Activated B cell treated with CpG ODN at 0.5 μM for 24 hours (primary cell): ENCODE data around the gene IRF2BP2. TPM values are rescaled to one million over a fixed set of nuclear protein-coding genes. Genes with fewer than 3 reads are reported as not detected.

Source experiments
- ATAC-seq: fragments of 200-7000 bp; cut with Tn5 transposase; one replicate; pipeline ENCODE4 v1.10.0; 2021; ENCODE audit warnings: low read depth, mild to moderate bottlenecking, moderate library complexity
- CTCF ChIA-PET: fragments of 350-600 bp; sonication (Branson Sonifier 250); formaldehyde crosslinking; loops from one replicate; lab custom pipeline; 2021; ENCODE audit warnings: antibody characterized with exemption; lab: Charles Lee
- POLR2A ChIA-PET: fragments of 350-600 bp; sonication (Branson Sonifier 250); formaldehyde crosslinking; loops from one replicate; lab custom pipeline; 2021; ENCODE audit warnings: antibody characterized with exemption; lab: Charles Lee
- DNase-seq: peaks from one replicate; pipeline ENCODE4 v3.0.0; 2022
- H3K27ac Mint-ChIP-seq: one replicate; pipeline ENCODE4 v1.8.0; 2020; ENCODE audit warnings: mixed read lengths
- H3K27me3 Mint-ChIP-seq: one replicate; pipeline ENCODE4 v1.8.0; 2021; ENCODE audit warnings: mixed read lengths
- H3K36me3 Mint-ChIP-seq: one replicate; pipeline ENCODE4 v1.8.0; 2021; ENCODE audit warnings: low read depth, mixed read lengths
- H3K4me1 Mint-ChIP-seq: one replicate; pipeline ENCODE4 v1.8.0; 2021; ENCODE audit warnings: mixed read lengths
- H3K4me3 Mint-ChIP-seq: one replicate; pipeline ENCODE4 v1.8.0; 2020; ENCODE audit warnings: mild to moderate bottlenecking, mixed read lengths
- H3K9me3 Mint-ChIP-seq: one replicate; pipeline ENCODE4 v1.8.0; 2020; ENCODE audit warnings: mixed read lengths
- intact Hi-C: fragments of 100-400 bp; cut with micrococcal nuclease; formaldehyde crosslinking; loops from one replicate; pipeline ENCODE4 v1.15.1; 2024
- total RNA-seq: library from RNA; stranded (reverse); gene quantifications from 2 replicates; pipeline ENCODE4 v1.2.3, GENCODE V29; 2022
- TF ChIP-seq, protein P1 (sequence below): fragments of 200-600 bp; IDR thresholded peaks from one replicate; pipeline ENCODE4 v1.8.0; 2022; ENCODE audit warnings: antibody characterized with exemption, mild to moderate bottlenecking

The IRF2BP2 gene
- total RNA-seq, 1 donor from 2014 or later: 121 TPM

DNA sequence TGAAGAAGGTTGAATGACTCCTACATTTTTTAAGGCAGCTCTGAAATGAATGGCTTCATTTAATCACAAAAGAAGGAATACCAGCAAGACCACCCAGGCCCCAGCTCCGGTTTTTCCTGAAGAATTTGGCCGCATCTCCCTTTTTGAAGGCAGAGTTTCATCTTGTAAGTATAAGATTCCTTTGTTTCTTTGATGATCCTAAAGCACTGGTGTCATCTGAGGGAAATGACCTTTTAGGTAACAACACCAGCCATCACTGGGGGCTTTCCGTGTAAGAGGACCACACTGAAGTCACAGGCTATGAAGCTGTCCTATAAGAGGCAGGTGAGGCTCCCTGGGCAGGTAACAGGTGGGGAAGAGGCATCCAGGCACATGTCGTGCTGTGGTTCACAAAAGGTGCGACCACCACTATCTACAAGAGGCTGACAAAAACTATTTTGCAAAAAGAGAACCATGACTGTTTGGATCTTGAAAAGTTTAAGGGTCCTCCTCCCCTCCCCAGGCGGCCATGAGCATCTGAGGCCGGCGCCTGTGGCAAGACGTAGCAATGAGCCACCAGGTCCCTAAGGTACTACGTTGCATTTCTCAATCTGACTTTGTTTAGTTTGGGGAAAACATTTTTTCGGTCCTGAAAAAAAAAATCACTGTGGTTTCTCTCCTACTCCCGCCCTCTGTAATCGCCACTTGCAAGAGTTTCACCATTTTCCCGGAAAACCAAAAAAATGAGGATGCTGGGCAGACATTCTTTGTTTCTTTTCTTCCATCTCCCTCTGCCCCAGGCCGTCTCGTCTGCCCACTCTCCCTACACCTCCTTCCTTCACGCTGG lies 46.3 kb upstream of the IRF2BP2 start:
- H3K9me3 Mint-ChIP-seq: no peaks in the 10 kb centered on the region
- peaks cover 9% of the 10 kb centered on the region for H3K4me1 Mint-ChIP-seq
- intact Hi-C loops: no loop called here
- POLR2A ChIA-PET: interaction anchor here (0.5 to 1.8 kb wide), 4 partner anchors 13 to 117 kb away, joined by 3 to 6 read pairs (median 3); no protein-coding TSS in a partner anchor
- ATAC-seq: no peak
- no peaks in the 10 kb centered on the region for H3K27me3 Mint-ChIP-seq
- TF ChIP-seq, protein P1, sequence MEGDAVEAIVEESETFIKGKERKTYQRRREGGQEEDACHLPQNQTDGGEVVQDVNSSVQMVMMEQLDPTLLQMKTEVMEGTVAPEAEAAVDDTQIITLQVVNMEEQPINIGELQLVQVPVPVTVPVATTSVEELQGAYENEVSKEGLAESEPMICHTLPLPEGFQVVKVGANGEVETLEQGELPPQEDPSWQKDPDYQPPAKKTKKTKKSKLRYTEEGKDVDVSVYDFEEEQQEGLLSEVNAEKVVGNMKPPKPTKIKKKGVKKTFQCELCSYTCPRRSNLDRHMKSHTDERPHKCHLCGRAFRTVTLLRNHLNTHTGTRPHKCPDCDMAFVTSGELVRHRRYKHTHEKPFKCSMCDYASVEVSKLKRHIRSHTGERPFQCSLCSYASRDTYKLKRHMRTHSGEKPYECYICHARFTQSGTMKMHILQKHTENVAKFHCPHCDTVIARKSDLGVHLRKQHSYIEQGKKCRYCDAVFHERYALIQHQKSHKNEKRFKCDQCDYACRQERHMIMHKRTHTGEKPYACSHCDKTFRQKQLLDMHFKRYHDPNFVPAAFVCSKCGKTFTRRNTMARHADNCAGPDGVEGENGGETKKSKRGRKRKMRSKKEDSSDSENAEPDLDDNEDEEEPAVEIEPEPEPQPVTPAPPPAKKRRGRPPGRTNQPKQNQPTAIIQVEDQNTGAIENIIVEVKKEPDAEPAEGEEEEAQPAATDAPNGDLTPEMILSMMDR: no peak
- DNase-seq: no peak
- H3K36me3 Mint-ChIP-seq: no peaks in the 10 kb centered on the region
- H3K4me3 Mint-ChIP-seq: no peak overlapping the region
- CTCF ChIA-PET: no interaction called here
- no peak overlapping the region for H3K27ac Mint-ChIP-seq

DNA sequence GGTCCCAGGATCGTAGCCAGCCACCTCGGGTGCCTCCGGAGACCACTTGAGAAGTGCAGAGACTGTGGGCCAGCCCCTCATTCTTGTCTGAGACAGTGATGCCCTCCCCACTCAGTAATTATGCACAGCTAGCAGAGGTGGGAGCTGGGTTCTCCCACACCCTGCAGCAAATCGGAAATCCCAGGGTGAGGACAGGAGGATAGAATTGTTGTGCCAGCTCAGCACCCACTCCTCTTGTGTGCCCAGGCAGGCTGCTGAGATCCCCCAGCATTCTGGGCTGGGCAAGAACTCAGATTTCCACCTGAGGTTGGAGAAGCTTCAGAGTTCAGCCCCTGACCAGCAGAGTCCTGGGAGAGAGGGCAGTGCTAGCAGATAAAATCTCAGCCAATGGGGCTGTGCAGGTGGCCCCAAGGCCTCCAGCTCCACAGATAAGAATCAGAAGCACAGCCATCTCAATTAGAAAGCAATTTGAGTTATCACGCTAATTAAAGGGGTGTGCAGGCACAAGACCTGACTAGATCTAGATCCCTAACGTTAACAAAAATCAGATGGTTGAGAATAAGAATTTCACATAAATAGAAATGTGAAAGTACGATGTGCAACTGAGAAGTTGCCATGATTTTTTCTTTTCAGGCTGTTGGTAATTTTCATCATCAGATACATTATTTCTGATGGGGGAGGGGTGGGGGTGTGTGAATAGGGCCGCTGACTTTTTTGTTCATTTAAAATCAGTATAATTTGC lies 45.5 kb upstream of the IRF2BP2 start:
- POLR2A ChIA-PET: interaction anchor here (0.5 kb wide), 1 partner anchor 118 kb away, joined by 6 read pairs; no protein-coding TSS in a partner anchor
- TF ChIP-seq, protein P1: no peak
- CTCF ChIA-PET: no interaction called here

DNA sequence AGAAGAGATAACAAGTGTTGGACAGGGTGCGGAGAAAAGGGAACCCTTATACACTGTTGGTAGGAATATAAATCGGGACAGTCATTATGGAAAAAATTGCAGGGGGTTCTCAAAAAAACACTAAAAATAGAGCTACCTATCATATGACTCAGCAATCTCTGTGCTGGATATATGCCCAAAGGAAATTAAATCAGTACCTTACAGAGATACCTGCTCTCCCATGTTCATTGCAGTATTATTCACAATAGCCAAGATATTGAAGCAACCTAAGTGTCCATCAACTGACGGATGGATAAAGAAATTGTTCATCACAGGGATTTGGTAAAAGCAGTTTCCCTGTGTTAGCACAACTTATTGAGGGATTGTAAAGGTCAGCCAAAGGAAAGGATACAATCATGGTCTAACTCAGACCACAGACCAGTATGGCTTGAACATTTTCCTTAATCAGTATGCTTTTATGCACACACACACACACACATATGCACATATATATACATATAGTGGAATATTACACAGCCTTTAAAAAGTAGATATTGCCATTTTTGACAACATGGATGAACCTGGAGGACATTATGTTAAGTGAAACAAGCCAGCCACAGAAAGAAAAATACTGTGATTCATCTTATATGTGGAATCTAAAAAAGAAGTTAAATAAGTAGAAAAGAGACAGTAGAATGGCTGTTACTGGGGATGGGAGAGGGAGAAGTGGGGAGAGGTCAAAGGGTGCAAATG lies 44.2 kb upstream of the IRF2BP2 start:
- ATAC-seq (no peak), DNase-seq (no peak)
- Mint-ChIP-seq H3K27me3 (no peaks in the 10 kb centered on the region), H3K9me3 (peaks cover 2% of the 10 kb centered on the region), H3K36me3 (no peaks in the 10 kb centered on the region), H3K4me3 (no peak overlapping the region), H3K27ac (no peak overlapping the region), H3K4me1 (peaks cover 9% of the 10 kb centered on the region)
- TF ChIP-seq, protein P1: no peak
- POLR2A ChIA-PET: no interaction called here
- intact Hi-C loops: no loop called here
- CTCF ChIA-PET: no interaction called here

More for the DNA sequence above, 45.5 kb upstream of the IRF2BP2 start:
- DNase-seq: no peak
- H3K9me3 Mint-ChIP-seq: no peaks in the 10 kb centered on the region
- H3K4me3 Mint-ChIP-seq: no peak overlapping the region
- no peaks in the 10 kb centered on the region for H3K36me3 Mint-ChIP-seq
- no peak for ATAC-seq
- no peaks in the 10 kb centered on the region for H3K27me3 Mint-ChIP-seq
- no peak overlapping the region for H3K27ac Mint-ChIP-seq
- intact Hi-C loops: no loop called here
- H3K4me1 Mint-ChIP-seq: peaks cover 9% of the 10 kb centered on the region

GRCh38 chr1:234649432-234650081 lies 39.6 kb upstream of the IRF2BP2 start:
- intact Hi-C loops: no loop called here
- CTCF ChIA-PET: no interaction called here

More at GRCh38 chr1:234649432-234650081, 39.6 kb upstream of the IRF2BP2 start:
- Mint-ChIP-seq H3K27me3 (no peaks in the 10 kb centered on the region), H3K27ac (no peak overlapping the region), H3K9me3 (peaks cover 7% of the 10 kb centered on the region), H3K4me3 (no peak overlapping the region), H3K4me1 (no peaks in the 10 kb centered on the region), H3K36me3 (no peaks in the 10 kb centered on the region)
- TF ChIP-seq, protein P1: no peak
- POLR2A ChIA-PET: no interaction called here
- DNase-seq (no peak), ATAC-seq (no peak)
